PC-9 (cell line): ENCODE measurements around the gene CDC20B.

Experiments
- EZH2 ChIP-seq: fragments of 200-600 bp; sonication (generic); IDR thresholded peaks from 2 replicates; pipeline ENCODE4 v1.8.0; 2017; ENCODE audit warnings: antibody characterized with exemption, low read depth
- TF ChIP-seq, protein P1 (sequence below): fragments of 200-600 bp; sonication (generic); conservative IDR thresholded peaks from 2 replicates; pipeline ENCODE4 v1.6.1; 2017; ENCODE audit warnings: mixed run types, antibody characterized with exemption, mild to moderate bottlenecking, moderate library complexity

DNA sequence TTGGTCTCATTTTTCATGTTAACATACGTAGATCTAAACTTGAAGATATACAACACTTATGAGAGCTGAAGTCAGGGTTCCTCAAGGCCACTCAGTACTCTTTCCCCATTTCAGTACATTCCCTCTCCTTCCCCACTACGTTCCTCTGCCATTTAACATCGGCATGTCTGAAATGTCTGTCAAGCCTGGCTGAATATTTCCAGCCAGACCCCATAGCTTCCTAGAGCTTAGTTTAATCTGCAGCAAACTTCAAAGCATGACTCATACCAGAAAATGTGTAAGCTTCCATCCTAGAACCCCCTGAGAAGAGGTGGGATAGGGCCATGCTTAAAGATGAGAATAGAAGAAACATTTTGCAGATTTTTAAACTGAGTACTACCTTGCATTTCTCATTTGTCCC is 64.3 kb downstream of the CDC20B start:
- TF ChIP-seq EZH2, result no peak
- TF ChIP-seq, protein P1, sequence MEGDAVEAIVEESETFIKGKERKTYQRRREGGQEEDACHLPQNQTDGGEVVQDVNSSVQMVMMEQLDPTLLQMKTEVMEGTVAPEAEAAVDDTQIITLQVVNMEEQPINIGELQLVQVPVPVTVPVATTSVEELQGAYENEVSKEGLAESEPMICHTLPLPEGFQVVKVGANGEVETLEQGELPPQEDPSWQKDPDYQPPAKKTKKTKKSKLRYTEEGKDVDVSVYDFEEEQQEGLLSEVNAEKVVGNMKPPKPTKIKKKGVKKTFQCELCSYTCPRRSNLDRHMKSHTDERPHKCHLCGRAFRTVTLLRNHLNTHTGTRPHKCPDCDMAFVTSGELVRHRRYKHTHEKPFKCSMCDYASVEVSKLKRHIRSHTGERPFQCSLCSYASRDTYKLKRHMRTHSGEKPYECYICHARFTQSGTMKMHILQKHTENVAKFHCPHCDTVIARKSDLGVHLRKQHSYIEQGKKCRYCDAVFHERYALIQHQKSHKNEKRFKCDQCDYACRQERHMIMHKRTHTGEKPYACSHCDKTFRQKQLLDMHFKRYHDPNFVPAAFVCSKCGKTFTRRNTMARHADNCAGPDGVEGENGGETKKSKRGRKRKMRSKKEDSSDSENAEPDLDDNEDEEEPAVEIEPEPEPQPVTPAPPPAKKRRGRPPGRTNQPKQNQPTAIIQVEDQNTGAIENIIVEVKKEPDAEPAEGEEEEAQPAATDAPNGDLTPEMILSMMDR, result no peak
